ENCODE measurements around the gene AKR7A3.
A peak's percentile ranks its signal among the peaks of the same experiment; 100 is the strongest.

AKR7A3 gene

GRCh38 chr1:19240673-19241538, 47.7 kb downstream of the AKR7A3 start:
- TF ChIP-seq CTCF (conservative IDR thresholded peaks at IDR 0.05; ENCODE audit: low read depth, low read length) = peak; percentile 91
- DNase-seq (ENCODE audit: low read depth) = peak; percentile 85
- no peak overlapping the region for H3K4me3 ChIP-seq (ENCODE audit: low read depth, low read length)

- H3K4me3 ChIP-seq (ENCODE audit: low read depth, low read length) = no peak overlapping the region
- DNase-seq (ENCODE audit: low read depth) = no peak
- no peak for TF ChIP-seq CTCF (conservative IDR thresholded peaks at IDR 0.05; ENCODE audit: low read depth, low read length)
Measured at GRCh38 chr1:19239876-19240275, 48.7 kb downstream of the AKR7A3 start.

GRCh38 chr1:19234224-19234623, 54.3 kb downstream of the AKR7A3 start:
- H3K4me3 ChIP-seq (ENCODE audit: low read depth, low read length) = no peak overlapping the region
- TF ChIP-seq CTCF (conservative IDR thresholded peaks at IDR 0.05; ENCODE audit: low read depth, low read length) = no peak
- no peak for DNase-seq (ENCODE audit: low read depth)

All from choroid plexus epithelial cell (primary cell).